Measurements from ENCODE around the gene TTC28. TPM values are rescaled to one million over a fixed set of nuclear protein-coding genes. Genes with fewer than 3 reads are reported as not detected.

Gene TTC28
- 11.0 and 16.0 TPM in 2 replicates for total RNA-seq

DNA sequence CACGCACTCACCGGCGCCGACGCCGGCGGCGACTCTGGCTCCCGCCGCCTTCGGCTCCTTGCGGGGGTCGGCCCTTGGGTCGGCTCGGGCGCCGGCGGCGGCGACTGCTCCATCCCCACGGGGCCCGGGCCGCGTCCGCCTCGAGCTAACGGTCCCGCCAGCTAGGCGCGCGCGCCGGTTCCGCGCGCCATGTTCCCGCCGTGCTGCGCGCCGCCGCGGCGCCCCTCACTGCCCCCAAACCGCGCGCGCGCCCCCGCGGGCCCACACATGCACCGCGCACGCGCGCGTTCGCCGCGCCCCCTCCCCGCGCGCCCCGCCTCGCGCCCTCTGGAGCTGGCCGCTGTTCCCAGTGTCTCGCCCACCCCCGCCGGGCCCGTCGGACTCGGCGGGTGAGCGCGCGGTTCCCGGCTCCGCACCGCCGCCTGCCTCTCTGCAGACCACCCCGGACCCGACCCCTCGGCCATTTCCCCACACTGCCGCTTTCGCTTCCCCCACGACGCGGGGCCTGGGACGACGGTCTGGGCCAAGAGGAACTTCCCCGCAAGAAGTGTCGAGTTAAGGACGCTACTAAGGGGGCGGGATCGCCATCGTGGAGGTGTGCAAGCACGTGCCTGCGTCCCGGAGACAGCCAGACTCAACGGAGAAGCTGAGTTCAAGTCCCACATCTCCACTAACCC is at the start of gene TTC28:
Gene TTC28, minus strand, starts transcription at position 230 of the 677 bp plus-strand sequence. Its CDS starts 117 bp downstream, at position 113.

Other genes starting within 250 kb of the TTC28 start
- gene CHEK2, start 62.0 kb upstream of the TTC28 start, total RNA-seq = 20.5 and 28.9 TPM in 2 replicates
- 29.1 and 30.5 TPM in 2 replicates for gene HSCB, start 62.2 kb upstream of the TTC28 start, total RNA-seq
- gene CCDC117, start 92.9 kb upstream of the TTC28 start, total RNA-seq = 9.5 and 12.4 TPM in 2 replicates
- gene XBP1, start 120.7 kb upstream of the TTC28 start, total RNA-seq = 162 TPM in 2 replicates
- 5.5 TPM in 2 replicates for gene ZNRF3, start 203.7 kb upstream of the TTC28 start, total RNA-seq

All from bronchus fibroblast of lung (primary cell).